Lung (tissue), 11 donors: ENCODE results near the gene NPIPB5. TPM values are rescaled to one million over a fixed set of nuclear protein-coding genes. Genes with fewer than 3 reads are reported as not detected.
"Not testable (repeated sequence)": the region's sequence is repeated elsewhere in the genome, so short reads cannot be mapped to it uniquely, and the experiment has no call there.

Experiments used
- ATAC-seq: fragments of 200-7000 bp; cut with Tn5 transposase; one replicate; pipeline ENCODE4 v1.9.1; 2020; ENCODE audit warnings: moderate number of reproducible peaks; ENCODE audit not compliant: insufficient read depth, low FRiP score
- DNase-seq, 3 donors: peaks; one replicate each; pipeline ENCODE4 v3.0.0-alpha.2; 2013 to 2017
- H3K27ac ChIP-seq, 2 donors: one replicate each; pipeline ENCODE4 v1.5.1; 2013; ENCODE audit warnings: mild to moderate bottlenecking in 2 of 2, moderate library complexity in 2 of 2, control low read depth in 1 of 2, inconsistent platforms in 1 of 2, low read depth in 1 of 2, low read length in 1 of 2
- H3K27me3 ChIP-seq, 3 donors: one replicate each; pipeline ENCODE4 v1.5.1; 2013; ENCODE audit warnings: low read length in 2 of 3; ENCODE audit not compliant: control insufficient read depth in 3 of 3, insufficient read depth in 3 of 3
- H3K36me3 ChIP-seq, 4 donors: one replicate each; pipeline ENCODE4 v1.5.1; 2013; ENCODE audit warnings: low read length in 4 of 4, mild to moderate bottlenecking in 1 of 4, moderate library complexity in 1 of 4; ENCODE audit not compliant: control insufficient read depth in 4 of 4, insufficient read depth in 4 of 4
- H3K4me1 ChIP-seq, 5 donors: one replicate each; pipeline ENCODE4 v1.5.1; 2013; ENCODE audit warnings: low read length in 5 of 5, mild to moderate bottlenecking in 2 of 5, moderate library complexity in 1 of 5; ENCODE audit not compliant: control insufficient read depth in 5 of 5, insufficient read depth in 5 of 5
- H3K4me3 ChIP-seq: one replicate; pipeline ENCODE4 v1.5.1; 2013; ENCODE audit warnings: mild to moderate bottlenecking, control low read depth, moderate library complexity
- H3K9ac ChIP-seq, 2 donors: one replicate each; pipeline ENCODE4 v1.5.1; 2013; ENCODE audit warnings: low read length in 2 of 2, control low read depth in 1 of 2; ENCODE audit not compliant: insufficient read depth in 1 of 2
- H3K9me3 ChIP-seq, 4 donors: one replicate each; pipeline ENCODE4 v1.5.1; 2013; ENCODE audit warnings: low read length in 3 of 4, mild to moderate bottlenecking in 1 of 4, moderate library complexity in 1 of 4; ENCODE audit not compliant: control insufficient read depth in 4 of 4, insufficient read depth in 3 of 4
- WGBS, 2 donors: extraction: QIAGEN DNeasy Blood & Tissue Kit; methylation state at CpG; one replicate each; pipeline ENCODE4 v1.1.7; 2013; 5-methylcytosine and 5-hydroxymethylcytosine counted together
- polyA plus RNA-seq, 2 donors: library from polyadenylated mRNA; stranded (reverse); fragments of 200-250 nt; gene quantifications; one replicate each; pipeline ENCODE4 v1.2.1, GENCODE V29; 2013
- small RNA-seq: library from RNA; depleted of rRNA; stranded (forward); fragments of <200 nt; gene quantifications from one replicate; pipeline ENCODE3, GENCODE V24; 2014; ENCODE audit warnings: low replicate concordance
- total RNA-seq, 2 donors: library from RNA; depleted of rRNA in 1 of 2; stranded (reverse); fragments of >200 nt in 1 of 2; gene quantifications; one replicate each; pipeline ENCODE4 v1.2.1, GENCODE V29; 2014 to 2021
- donor health status: Bipolar disorder and iron deficiency.
- donor health status: healthy.
- donor health status: DM: yes; HTN: yes; CAD: no.

NPIPB5 gene
- total and polyA plus RNA-seq, 4 donors = 56.4 to 338 (median 163) TPM

DNA sequence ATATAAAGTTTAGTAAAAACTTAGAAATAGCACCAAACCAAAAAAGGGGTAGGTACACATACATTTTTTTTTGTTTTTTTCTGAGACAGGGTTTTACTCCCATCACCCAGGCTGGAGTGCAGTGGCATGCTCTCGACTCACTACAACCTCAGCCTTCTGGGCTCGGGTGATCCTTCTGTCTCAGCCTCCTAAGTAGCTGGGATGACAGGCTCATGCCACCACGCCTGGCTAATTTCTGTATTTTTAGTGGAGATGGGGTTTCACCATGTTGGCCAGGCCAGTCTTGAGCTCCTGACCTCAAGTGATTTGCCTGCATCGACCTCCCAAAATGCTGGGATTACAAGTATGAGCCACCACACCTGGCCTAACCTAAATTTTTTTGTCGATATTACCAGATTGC lies 41.0 kb downstream of the NPIPB5 start:
- not testable (repeated sequence) for H3K27ac ChIP-seq, H3K27me3 ChIP-seq, ATAC-seq, H3K4me3 ChIP-seq, H3K9ac ChIP-seq, H3K9me3 ChIP-seq, H3K4me1 ChIP-seq, DNase-seq, H3K36me3 ChIP-seq
- 90 to 95% methylated on average over 5 of the region's 5 CpGs for WGBS, 2 donors

DNA sequence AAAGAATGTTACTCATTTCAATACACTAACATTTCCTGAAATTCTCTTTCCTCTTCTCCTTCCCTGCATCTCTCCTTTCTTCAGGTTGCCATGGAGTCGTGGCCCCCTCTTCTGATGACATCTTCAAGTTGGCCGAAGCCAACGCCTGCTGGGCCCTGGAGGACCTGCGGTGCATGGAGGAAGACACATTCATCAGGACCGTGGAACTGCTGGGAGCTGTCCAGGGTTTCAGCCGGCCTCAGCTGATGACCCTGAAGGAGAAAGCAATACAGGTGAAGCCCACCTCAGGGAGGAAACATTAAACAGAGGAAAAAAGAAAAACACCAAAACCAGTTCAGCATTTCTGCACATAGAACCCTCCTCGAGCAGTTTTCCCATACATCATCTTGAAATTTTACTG lies 46.1 kb downstream of the NPIPB5 start:
- not testable (repeated sequence) for H3K27ac ChIP-seq, H3K9ac ChIP-seq, DNase-seq, H3K27me3 ChIP-seq, H3K4me3 ChIP-seq, H3K36me3 ChIP-seq, H3K4me1 ChIP-seq, ATAC-seq, H3K9me3 ChIP-seq
- no CpG with 5 or more reads among the region's 7 CpGs for WGBS, 2 donors

Small RNA genes within 50 kb of the gene (small RNA-seq; reads per million reads assigned to genes)
- not detected for gene AC106788.1

Other genes starting within 250 kb of the NPIPB5 start
- gene POLR3E, start 213.5 kb upstream of the NPIPB5 start, total RNA-seq = 10 to 100 TPM; 44.0 to 44.3 TPM
- gene POLR3E, start 213.5 kb upstream of the NPIPB5 start, polyA plus RNA-seq = 10 to 100 TPM; 23.2 to 24.1 TPM
- gene CDR2, start 136.3 kb upstream of the NPIPB5 start, total RNA-seq = 10 to 100 TPM; 14.8 to 27.0 TPM
- gene CDR2, start 136.3 kb upstream of the NPIPB5 start, polyA plus RNA-seq = 10 to 100 TPM; 11.3 to 13.1 TPM